Epithelial cell of esophagus (primary cell): ENCODE data around the gene RBM26.

Experiments used
- DNase-seq: peaks from one replicate; pipeline ENCODE4 v3.0.0; 2010; ENCODE audit warnings: low read depth
- H3K4me3 ChIP-seq: 2 replicates; pipeline ENCODE4 v1.5.1; 2011; ENCODE audit warnings: mild to moderate bottlenecking, low read length, control low read depth
- TF ChIP-seq, protein P1 (sequence below): IDR thresholded peaks from 2 replicates; pipeline ENCODE4 v1.5.1; 2011; ENCODE audit warnings: low read depth, mild to moderate bottlenecking, low read length, control low read depth, inconsistent platforms; ENCODE audit not compliant: insufficient read depth; ENCODE audit errors: missing control alignments

Gene RBM26

DNA sequence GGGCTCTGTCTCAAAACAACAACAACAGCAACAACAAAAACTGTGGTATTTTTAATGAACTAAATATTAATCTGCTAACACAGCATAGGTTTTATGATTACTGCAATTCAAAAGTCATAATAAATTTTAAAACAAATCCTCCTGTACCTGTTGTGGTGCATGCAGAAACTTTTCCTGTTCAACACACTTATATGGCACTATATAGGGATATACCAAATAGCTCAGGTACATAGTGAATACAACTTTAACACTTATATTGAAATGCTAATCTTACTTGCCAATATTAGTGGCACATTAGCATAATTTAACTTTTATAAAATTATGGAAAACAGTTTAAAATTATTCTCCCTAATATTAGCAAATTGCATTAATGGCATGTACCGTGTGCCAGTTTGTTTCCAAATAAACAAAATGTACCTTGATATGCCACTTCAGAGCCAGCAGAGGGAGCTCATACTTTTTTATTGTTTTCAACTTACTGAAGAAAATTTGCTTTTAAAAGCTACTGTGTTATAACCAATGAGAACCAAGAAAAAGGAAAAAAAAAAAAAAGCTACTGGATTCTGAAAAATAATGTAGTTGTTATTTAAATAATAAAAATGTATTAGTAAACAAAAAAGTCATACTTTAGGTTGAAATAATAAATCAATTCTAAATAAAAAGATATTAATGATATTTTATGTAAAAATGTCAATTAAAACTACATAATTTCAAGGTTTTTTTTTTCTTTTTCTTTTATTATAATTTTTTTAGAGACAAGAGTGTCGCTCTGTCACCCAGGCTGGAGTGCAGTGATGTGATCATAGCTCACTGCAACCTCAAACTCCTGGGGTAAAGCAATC is 18.0 kb upstream of the RBM26 start:
- peak; percentile 64 for DNase-seq
- TF ChIP-seq, protein P1, sequence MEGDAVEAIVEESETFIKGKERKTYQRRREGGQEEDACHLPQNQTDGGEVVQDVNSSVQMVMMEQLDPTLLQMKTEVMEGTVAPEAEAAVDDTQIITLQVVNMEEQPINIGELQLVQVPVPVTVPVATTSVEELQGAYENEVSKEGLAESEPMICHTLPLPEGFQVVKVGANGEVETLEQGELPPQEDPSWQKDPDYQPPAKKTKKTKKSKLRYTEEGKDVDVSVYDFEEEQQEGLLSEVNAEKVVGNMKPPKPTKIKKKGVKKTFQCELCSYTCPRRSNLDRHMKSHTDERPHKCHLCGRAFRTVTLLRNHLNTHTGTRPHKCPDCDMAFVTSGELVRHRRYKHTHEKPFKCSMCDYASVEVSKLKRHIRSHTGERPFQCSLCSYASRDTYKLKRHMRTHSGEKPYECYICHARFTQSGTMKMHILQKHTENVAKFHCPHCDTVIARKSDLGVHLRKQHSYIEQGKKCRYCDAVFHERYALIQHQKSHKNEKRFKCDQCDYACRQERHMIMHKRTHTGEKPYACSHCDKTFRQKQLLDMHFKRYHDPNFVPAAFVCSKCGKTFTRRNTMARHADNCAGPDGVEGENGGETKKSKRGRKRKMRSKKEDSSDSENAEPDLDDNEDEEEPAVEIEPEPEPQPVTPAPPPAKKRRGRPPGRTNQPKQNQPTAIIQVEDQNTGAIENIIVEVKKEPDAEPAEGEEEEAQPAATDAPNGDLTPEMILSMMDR: peak; percentile 67

DNA sequence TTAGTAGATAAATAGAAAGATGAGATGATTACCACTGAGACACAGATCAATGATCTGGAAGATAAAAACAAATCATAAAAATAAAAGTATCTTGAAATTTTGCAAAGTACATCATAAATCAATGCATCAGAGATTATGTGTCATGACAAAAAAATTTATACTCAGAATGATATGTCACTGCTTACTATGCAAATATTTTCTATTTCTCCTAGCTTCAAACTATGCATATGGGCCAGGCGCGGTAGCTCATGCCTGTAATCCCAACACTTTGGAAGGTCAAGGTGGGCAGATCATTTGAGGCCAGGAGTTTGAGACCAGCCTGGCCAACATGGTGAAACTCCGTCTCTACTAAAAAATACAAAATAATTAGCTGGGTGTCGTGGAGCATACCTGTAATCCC is 17.3 kb upstream of the RBM26 start:
- no peak for DNase-seq
- no peak overlapping the region for H3K4me3 ChIP-seq
- TF ChIP-seq, protein P1: no peak

More for the DNA sequence above, 18.0 kb upstream of the RBM26 start:
- no peak overlapping the region for H3K4me3 ChIP-seq

DNA sequence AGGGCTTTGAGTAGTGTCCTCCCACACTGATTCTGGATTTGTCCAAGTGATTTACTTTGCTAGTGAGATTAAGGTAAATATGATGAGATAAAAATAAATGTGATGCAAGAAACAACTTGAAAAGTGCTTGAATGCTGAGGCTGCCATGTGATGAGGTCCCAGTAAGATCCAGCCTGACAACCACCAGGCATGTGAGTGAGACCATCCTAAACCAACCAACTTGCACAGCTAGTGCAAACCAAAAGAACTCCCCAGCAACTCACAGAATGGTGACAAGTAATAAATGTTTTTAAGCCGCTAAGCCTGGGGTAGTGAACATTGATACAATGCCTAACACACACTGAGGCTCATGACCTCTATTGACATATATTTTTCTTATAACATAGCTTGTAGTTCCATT is 13.3 kb upstream of the RBM26 start:
- no peak overlapping the region for H3K4me3 ChIP-seq
- TF ChIP-seq, protein P1: no peak
- no peak for DNase-seq

DNA sequence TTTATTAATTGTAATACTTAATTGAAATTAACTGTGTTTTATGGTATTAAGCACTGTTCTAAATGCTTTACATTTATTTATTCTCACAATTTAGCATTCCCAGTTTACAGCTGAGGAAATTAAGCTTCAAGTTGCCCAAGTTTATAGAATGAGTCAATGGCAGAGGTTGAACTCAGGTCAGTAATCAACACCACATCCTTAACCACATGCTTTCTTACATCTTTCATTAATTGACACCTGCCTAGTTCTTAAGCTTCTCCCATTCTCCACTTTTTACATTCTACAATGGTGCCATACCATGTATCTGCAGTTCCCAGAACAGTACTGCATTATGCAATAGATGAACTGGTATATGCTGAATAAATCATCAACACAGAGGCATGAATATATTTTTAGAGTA is 11.7 kb upstream of the RBM26 start:
- TF ChIP-seq, protein P1: no peak
- DNase-seq: no peak

DNA sequence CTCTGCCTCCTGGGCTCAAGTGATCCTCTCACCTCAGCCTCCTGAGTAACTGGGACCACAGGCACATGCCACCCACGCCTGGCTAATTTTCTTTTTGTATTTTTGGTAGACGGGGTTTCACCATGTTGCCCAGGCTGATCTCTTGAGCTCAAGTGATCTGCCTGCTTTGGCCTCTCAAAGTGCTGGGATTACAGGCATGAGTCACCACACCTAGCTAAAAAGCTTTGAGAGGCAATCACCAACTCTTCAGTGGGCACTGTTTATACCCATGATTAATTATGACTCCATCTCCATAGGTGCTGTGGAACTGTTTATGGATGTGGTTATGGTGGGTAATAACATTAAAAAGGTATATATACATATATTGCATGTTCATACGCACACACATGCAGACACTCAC is 7.5 kb upstream of the RBM26 start:
- TF ChIP-seq, protein P1: no peak
- DNase-seq: peak; percentile 39

More for the DNA sequence above, 11.7 kb upstream of the RBM26 start:
- no peak overlapping the region for H3K4me3 ChIP-seq

DNA sequence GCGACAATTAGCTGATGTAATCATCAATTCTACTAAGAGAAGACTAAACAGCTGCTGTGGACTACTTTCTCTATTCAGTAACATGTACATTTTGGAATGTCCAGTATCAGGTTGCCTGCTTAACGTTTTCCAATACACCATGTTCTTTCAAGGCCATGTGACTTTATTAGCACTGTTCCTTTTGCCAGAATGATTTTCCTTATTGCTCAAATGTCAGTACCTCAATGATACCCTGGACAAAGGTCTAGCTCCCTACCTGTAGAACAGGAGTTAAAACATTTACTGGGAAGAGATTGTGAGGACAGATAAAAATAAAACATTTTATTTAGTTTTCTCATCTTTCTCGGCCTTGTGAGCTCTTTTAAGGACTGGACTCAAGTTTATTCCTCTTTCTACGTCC is 3.8 kb upstream of the RBM26 start:
- DNase-seq: no peak
- no peak overlapping the region for H3K4me3 ChIP-seq
- TF ChIP-seq, protein P1: no peak

More for the DNA sequence above, 7.5 kb upstream of the RBM26 start:
- H3K4me3 ChIP-seq: no peak overlapping the region
